Midbrain (tissue), 1 donor: ENCODE results near the gene PGLYRP1.

ENCODE experiments used
- DNase-seq: peaks from one replicate; lab custom pipeline; 2025; lab: John Stamatoyannopoulos, UW

Gene PGLYRP1

GRCh38 chr19:46022431-46023310, at the start of gene PGLYRP1:
PGLYRP1 (minus strand) TSS chr19:46023053; CDS start chr19:46023021, 32 bp downstream.
- no peak for DNase-seq

- no peak for DNase-seq
Measured at GRCh38 chr19:46069806-46070341, 47.0 kb upstream of the PGLYRP1 start.

- no peak for DNase-seq
Measured at GRCh38 chr19:46068345-46069258, 45.7 kb upstream of the PGLYRP1 start.

GRCh38 chr19:46067691-46068090, 44.8 kb upstream of the PGLYRP1 start:
- DNase-seq = no peak

GRCh38 chr19:46066471-46066870, 43.6 kb upstream of the PGLYRP1 start:
- no peak for DNase-seq

- DNase-seq = no peak
Measured at GRCh38 chr19:46065486-46066071, 42.7 kb upstream of the PGLYRP1 start.

GRCh38 chr19:46063201-46063600, 40.3 kb upstream of the PGLYRP1 start:
- no peak for DNase-seq

- no peak for DNase-seq
Measured at GRCh38 chr19:46060012-46060411, 37.2 kb upstream of the PGLYRP1 start.

GRCh38 chr19:46058778-46059177, 35.9 kb upstream of the PGLYRP1 start:
- DNase-seq = no peak

GRCh38 chr19:46056536-46056935, 33.7 kb upstream of the PGLYRP1 start:
- no peak for DNase-seq

GRCh38 chr19:46052896-46053295, 30.0 kb upstream of the PGLYRP1 start:
- DNase-seq = no peak

- DNase-seq = no peak
Measured at GRCh38 chr19:46049597-46049996, 26.7 kb upstream of the PGLYRP1 start.

GRCh38 chr19:46043519-46043918, 20.7 kb upstream of the PGLYRP1 start:
- DNase-seq = no peak

- no peak for DNase-seq
Measured at GRCh38 chr19:46042252-46042883, 19.5 kb upstream of the PGLYRP1 start.

- DNase-seq = no peak
Measured at GRCh38 chr19:46040952-46041500, 18.2 kb upstream of the PGLYRP1 start, which contains the start of gene IGFL4. IGFL4 (minus strand) TSS chr19:46041002; CDS start chr19:46040962, 40 bp downstream.

GRCh38 chr19:46040125-46040524, 17.3 kb upstream of the PGLYRP1 start:
- DNase-seq = no peak

GRCh38 chr19:46036744-46037128, 13.9 kb upstream of the PGLYRP1 start:
- DNase-seq = no peak

GRCh38 chr19:46035986-46036743, 13.3 kb upstream of the PGLYRP1 start:
- no peak for DNase-seq

GRCh38 chr19:46035546-46035945, 12.7 kb upstream of the PGLYRP1 start:
- DNase-seq = no peak

- DNase-seq = no peak
Measured at GRCh38 chr19:46033401-46033800, 10.5 kb upstream of the PGLYRP1 start.
